Measurements from ENCODE around the gene RNF133.

Gene RNF133

GRCh38 chr7:122699017-122699416 lies at the start of gene RNF133:
Gene RNF133 (minus strand): TSS chr7:122699117. CDS start chr7:122698918, 199 bp downstream.
- Histone ChIP-seq H3K36me3 (replicated peaks; ENCODE audit: low read depth, low read length) (no peaks in the 10 kb centered on the region), H3K4me1 (ENCODE audit: low read length) (no peaks in the 10 kb centered on the region), H3K4me3 (ENCODE audit: low read length) (no peak within 1 kb of the TSS), H3K9me3 (ENCODE audit: insufficient read depth, low read length) (no peaks in the 10 kb centered on the region), H3K4me2 (ENCODE audit: low read length) (no peak within 1 kb of the TSS), H2AFZ (ENCODE audit: low read depth, low read length) (no peak within 1 kb of the TSS), H3K9ac (ENCODE audit: low read length) (no peak within 1 kb of the TSS), H4K20me1 (ENCODE audit: insufficient read depth, low read length) (no peaks in the 10 kb centered on the region), H3K27me3 (ENCODE audit: low read depth, low read length) (no peaks in the 10 kb centered on the region), H3K79me2 (ENCODE audit: low read length) (no peaks in the 10 kb centered on the region), H3K27ac (ENCODE audit: low read length) (no peak within 1 kb of the TSS)
- TF ChIP-seq EZH2phosphoT487 (IDR thresholded peaks at IDR 0.05; ENCODE audit: low read depth), result no peak
- no peak for TF ChIP-seq CTCF (IDR thresholded peaks at IDR 0.05; ENCODE audit: low read depth, low read length)

- Histone ChIP-seq H4K20me1 (ENCODE audit: insufficient read depth, low read length) (no peaks in the 10 kb centered on the region), H3K4me2 (ENCODE audit: low read length) (no peak overlapping the region), H3K79me2 (ENCODE audit: low read length) (no peaks in the 10 kb centered on the region), H3K27ac (ENCODE audit: low read length) (no peak overlapping the region), H3K9ac (ENCODE audit: low read length) (no peak overlapping the region), H3K4me3 (ENCODE audit: low read length) (no peak overlapping the region), H3K27me3 (ENCODE audit: low read depth, low read length) (no peaks in the 10 kb centered on the region), H3K4me1 (ENCODE audit: low read length) (no peaks in the 10 kb centered on the region), H2AFZ (ENCODE audit: low read depth, low read length) (no peak overlapping the region), H3K36me3 (replicated peaks; ENCODE audit: low read depth, low read length) (no peaks in the 10 kb centered on the region), H3K9me3 (ENCODE audit: insufficient read depth, low read length) (no peaks in the 10 kb centered on the region)
- TF ChIP-seq EZH2phosphoT487 (IDR thresholded peaks at IDR 0.05; ENCODE audit: low read depth) (no peak), CTCF (IDR thresholded peaks at IDR 0.05; ENCODE audit: low read depth, low read length) (no peak)
These were observed 49.3 kb upstream of the RNF133 start for GRCh38 chr7:122748195-122748594.

GRCh38 chr7:122746948-122747347 lies 48.0 kb upstream of the RNF133 start:
- Histone ChIP-seq H3K27ac (ENCODE audit: low read length) (no peak overlapping the region), H3K4me3 (ENCODE audit: low read length) (no peak overlapping the region)
- no peak for TF ChIP-seq EZH2phosphoT487 (IDR thresholded peaks at IDR 0.05; ENCODE audit: low read depth)
- no peak for TF ChIP-seq CTCF (IDR thresholded peaks at IDR 0.05; ENCODE audit: low read depth, low read length)

GRCh38 chr7:122743211-122743610 lies 44.3 kb upstream of the RNF133 start:
- Histone ChIP-seq H4K20me1 (ENCODE audit: insufficient read depth, low read length) (no peaks in the 10 kb centered on the region), H3K79me2 (ENCODE audit: low read length) (no peaks in the 10 kb centered on the region), H3K4me2 (ENCODE audit: low read length) (no peak overlapping the region), H3K9ac (ENCODE audit: low read length) (no peak overlapping the region), H3K4me1 (ENCODE audit: low read length) (no peaks in the 10 kb centered on the region), H3K27me3 (ENCODE audit: low read depth, low read length) (no peaks in the 10 kb centered on the region), H2AFZ (ENCODE audit: low read depth, low read length) (no peak overlapping the region), H3K27ac (ENCODE audit: low read length) (no peak overlapping the region), H3K4me3 (ENCODE audit: low read length) (no peak overlapping the region), H3K9me3 (ENCODE audit: insufficient read depth, low read length) (no peaks in the 10 kb centered on the region), H3K36me3 (replicated peaks; ENCODE audit: low read depth, low read length) (no peaks in the 10 kb centered on the region)
- TF ChIP-seq EZH2phosphoT487 (IDR thresholded peaks at IDR 0.05; ENCODE audit: low read depth) (no peak), CTCF (IDR thresholded peaks at IDR 0.05; ENCODE audit: low read depth, low read length) (no peak)

More at GRCh38 chr7:122746948-122747347, 48.0 kb upstream of the RNF133 start:
- Histone ChIP-seq H3K4me2 (ENCODE audit: low read length) (no peak overlapping the region), H2AFZ (ENCODE audit: low read depth, low read length) (no peak overlapping the region), H3K79me2 (ENCODE audit: low read length) (no peaks in the 10 kb centered on the region), H3K9ac (ENCODE audit: low read length) (no peak overlapping the region), H3K9me3 (ENCODE audit: insufficient read depth, low read length) (no peaks in the 10 kb centered on the region), H4K20me1 (ENCODE audit: insufficient read depth, low read length) (no peaks in the 10 kb centered on the region), H3K27me3 (ENCODE audit: low read depth, low read length) (no peaks in the 10 kb centered on the region), H3K36me3 (replicated peaks; ENCODE audit: low read depth, low read length) (no peaks in the 10 kb centered on the region), H3K4me1 (ENCODE audit: low read length) (no peaks in the 10 kb centered on the region)
